OCI-LY7 (cell line): ENCODE measurements around the gene CNTNAP5.

Source experiments
- EZH2phosphoT487 ChIP-seq: fragments of 200-600 bp; sonication (generic); IDR thresholded peaks from 2 replicates; pipeline ENCODE4 v1.6.1; 2018; ENCODE audit warnings: low read depth, borderline replicate concordance, mild to moderate bottlenecking, mixed run types, antibody characterized with exemption, low read length, moderate library complexity, mixed read lengths
- TF ChIP-seq, protein P1 (sequence below): fragments of 200-600 bp; sonication (generic); conservative IDR thresholded peaks from 2 replicates; pipeline ENCODE4 v1.5.1; 2014; ENCODE audit warnings: mild to moderate bottlenecking, antibody characterized with exemption, low read length, moderate library complexity, mixed read lengths

DNA sequence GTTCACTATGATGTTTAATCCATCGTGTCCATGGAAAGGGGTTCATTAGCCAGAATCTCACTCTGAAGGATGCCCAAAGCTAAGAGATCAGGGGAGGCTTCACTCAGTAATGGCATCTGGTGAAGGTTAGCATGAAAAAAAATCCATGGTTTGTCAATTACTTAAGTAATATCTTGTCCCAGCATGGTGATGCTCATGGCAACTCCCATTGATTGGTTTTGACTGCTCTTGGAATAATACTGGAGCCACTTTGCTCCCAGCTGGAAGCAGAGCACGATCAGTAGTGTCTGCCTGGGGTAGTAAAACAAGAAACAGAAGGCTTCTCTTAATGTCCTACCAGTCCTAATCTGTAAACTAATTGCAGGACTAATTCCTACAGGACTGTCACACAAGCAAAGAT is 799.4 kb downstream of the CNTNAP5 start:
- TF ChIP-seq, protein P1, sequence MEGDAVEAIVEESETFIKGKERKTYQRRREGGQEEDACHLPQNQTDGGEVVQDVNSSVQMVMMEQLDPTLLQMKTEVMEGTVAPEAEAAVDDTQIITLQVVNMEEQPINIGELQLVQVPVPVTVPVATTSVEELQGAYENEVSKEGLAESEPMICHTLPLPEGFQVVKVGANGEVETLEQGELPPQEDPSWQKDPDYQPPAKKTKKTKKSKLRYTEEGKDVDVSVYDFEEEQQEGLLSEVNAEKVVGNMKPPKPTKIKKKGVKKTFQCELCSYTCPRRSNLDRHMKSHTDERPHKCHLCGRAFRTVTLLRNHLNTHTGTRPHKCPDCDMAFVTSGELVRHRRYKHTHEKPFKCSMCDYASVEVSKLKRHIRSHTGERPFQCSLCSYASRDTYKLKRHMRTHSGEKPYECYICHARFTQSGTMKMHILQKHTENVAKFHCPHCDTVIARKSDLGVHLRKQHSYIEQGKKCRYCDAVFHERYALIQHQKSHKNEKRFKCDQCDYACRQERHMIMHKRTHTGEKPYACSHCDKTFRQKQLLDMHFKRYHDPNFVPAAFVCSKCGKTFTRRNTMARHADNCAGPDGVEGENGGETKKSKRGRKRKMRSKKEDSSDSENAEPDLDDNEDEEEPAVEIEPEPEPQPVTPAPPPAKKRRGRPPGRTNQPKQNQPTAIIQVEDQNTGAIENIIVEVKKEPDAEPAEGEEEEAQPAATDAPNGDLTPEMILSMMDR: no peak
- no peak for TF ChIP-seq EZH2phosphoT487
